ENCODE results near the gene PDSS2. TPM values are rescaled to one million over a fixed set of nuclear protein-coding genes. Genes with fewer than 3 reads are reported as not detected.

The PDSS2 gene
- total and polyA plus RNA-seq, 2 of the 4 experiments (the other 2 are of a cell fraction): 8.6 to 9.2 TPM

DNA sequence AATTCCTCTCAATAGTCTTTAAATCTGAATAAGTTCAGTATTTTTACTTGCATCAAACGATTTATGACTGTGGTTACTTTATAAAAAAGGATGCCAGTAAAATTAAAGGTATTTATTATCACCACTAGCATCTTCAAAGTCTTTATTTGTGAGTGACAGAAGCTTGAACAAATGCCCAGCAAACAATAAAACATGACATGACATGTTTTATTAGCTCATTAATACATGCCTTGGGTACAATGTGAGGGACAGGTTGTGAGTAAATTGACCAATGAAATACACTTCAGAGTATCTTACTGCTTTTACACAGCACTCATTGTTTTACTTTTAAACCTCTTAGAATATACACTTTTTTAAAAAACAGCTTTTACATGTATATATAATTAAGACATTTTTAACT, 230.6 kb downstream of the PDSS2 start:
- H3K9me1 ChIP-seq (ENCODE audit: insufficient read depth, low read length): no peaks in the 10 kb centered on the region
- DNase-seq (no peak), ATAC-seq (ENCODE audit: low read depth) (no peak)
- H2AK9ac ChIP-seq (replicated peaks; ENCODE audit: low read depth, low read length, poor library complexity): no peak overlapping the region
- H3K14ac ChIP-seq (replicated peaks; ENCODE audit: low read depth, low read length): no peak overlapping the region
- no peak overlapping the region for H2BK20ac ChIP-seq (ENCODE audit: low read depth, low read length)
- BruUV-seq (replicated peaks): no TSS peak
- intact Hi-C loops (cut with micrococcal nuclease) (no loop called here), dilution Hi-C loops (cut with HindIII; ENCODE audit: low sequenced_read_pairs, unreplicated experiment) (no loop called here), in situ Hi-C loops (cut with MboI; ENCODE audit: low sequenced_read_pairs) (no loop called here)
- H4K20me1 ChIP-seq (ENCODE audit: insufficient read depth, low read length): no peaks in the 10 kb centered on the region
- no peak overlapping the region for H3K56ac ChIP-seq (ENCODE audit: extremely low read depth, insufficient read depth, low read length)
- H2AFZ ChIP-seq (replicated peaks; ENCODE audit: low read length, poor library complexity): no peak overlapping the region
- no peaks in the 10 kb centered on the region for H3K9me3 ChIP-seq (ENCODE audit: control insufficient read depth, insufficient read depth, low read length)
- no CpG with 5 or more reads among the region's 1 CpG for WGBS, 2 experiments (ENCODE audit: extremely low coverage in 2 of 2, insufficient read length in 1 of 2)
- CTCF ChIA-PET: no interaction called here
- H3K79me1 ChIP-seq (ENCODE audit: low read depth in 1 of 2, low read length in 2 of 2): no peaks in the 10 kb centered on the region
- H2BK5ac ChIP-seq (ENCODE audit: low read depth, low read length, poor library complexity, severe bottlenecking): no peak overlapping the region
- H3K9ac ChIP-seq (ENCODE audit: low read depth, low read length): no peak overlapping the region
- H3K36me3 ChIP-seq (ENCODE audit: control insufficient read depth, insufficient read depth, low read length): peaks cover 1% of the 10 kb centered on the region; the same call in 1 of the 2 replicates
- H3K4ac ChIP-seq (ENCODE audit: low read depth, low read length): no peak overlapping the region
- H3K27ac ChIP-seq (ENCODE audit: insufficient read depth, low read length): no peak overlapping the region
- TF ChIP-seq MXI1 (IDR thresholded peaks at IDR 0.05; ENCODE audit: borderline replicate concordance, low read depth, low read length): no peak
- no peak for TF ChIP-seq BHLHE40 (IDR thresholded peaks at IDR 0.05; ENCODE audit: low read depth, low read length)
- TF ChIP-seq, protein P1, sequence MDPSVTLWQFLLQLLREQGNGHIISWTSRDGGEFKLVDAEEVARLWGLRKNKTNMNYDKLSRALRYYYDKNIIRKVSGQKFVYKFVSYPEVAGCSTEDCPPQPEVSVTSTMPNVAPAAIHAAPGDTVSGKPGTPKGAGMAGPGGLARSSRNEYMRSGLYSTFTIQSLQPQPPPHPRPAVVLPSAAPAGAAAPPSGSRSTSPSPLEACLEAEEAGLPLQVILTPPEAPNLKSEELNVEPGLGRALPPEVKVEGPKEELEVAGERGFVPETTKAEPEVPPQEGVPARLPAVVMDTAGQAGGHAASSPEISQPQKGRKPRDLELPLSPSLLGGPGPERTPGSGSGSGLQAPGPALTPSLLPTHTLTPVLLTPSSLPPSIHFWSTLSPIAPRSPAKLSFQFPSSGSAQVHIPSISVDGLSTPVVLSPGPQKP (IDR thresholded peaks at IDR 0.05; ENCODE audit: borderline replicate concordance, low read depth, low read length): no peak
- TF ChIP-seq RFX5 (IDR thresholded peaks at IDR 0.05; ENCODE audit: low read depth, low read length): no peak
- no peak for TF ChIP-seq FOS (IDR thresholded peaks at IDR 0.05; ENCODE audit: low read depth, low read length)
- no peak for TF ChIP-seq POLR2A (IDR thresholded peaks at IDR 0.05; ENCODE audit: low read depth, low read length)
- TF ChIP-seq, protein P2, sequence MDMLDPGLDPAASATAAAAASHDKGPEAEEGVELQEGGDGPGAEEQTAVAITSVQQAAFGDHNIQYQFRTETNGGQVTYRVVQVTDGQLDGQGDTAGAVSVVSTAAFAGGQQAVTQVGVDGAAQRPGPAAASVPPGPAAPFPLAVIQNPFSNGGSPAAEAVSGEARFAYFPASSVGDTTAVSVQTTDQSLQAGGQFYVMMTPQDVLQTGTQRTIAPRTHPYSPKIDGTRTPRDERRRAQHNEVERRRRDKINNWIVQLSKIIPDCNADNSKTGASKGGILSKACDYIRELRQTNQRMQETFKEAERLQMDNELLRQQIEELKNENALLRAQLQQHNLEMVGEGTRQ (IDR thresholded peaks at IDR 0.05; ENCODE audit: low read depth, low read length): no peak
- no peak for TF ChIP-seq MAFK (IDR thresholded peaks at IDR 0.05; ENCODE audit: low read depth, low read length)
- no peak for TF ChIP-seq CHD1 (IDR thresholded peaks at IDR 0.05; ENCODE audit: low read depth, low read length)
- no peak for TF ChIP-seq CTCF (conservative IDR thresholded peaks at IDR 0.05; ENCODE audit: low read depth, low read length)
- no peak for TF ChIP-seq MAZ (IDR thresholded peaks at IDR 0.05; ENCODE audit: borderline replicate concordance, low read depth, low read length)
- TF ChIP-seq RAD21 (IDR thresholded peaks at IDR 0.05; ENCODE audit: low read length): no peak
- TF ChIP-seq CEBPB (IDR thresholded peaks at IDR 0.05; ENCODE audit: low read depth, low read length): no peak
- no peak for TF ChIP-seq NFE2L2 (IDR thresholded peaks at IDR 0.05; ENCODE audit: low read depth, low read length)
- no peak for TF ChIP-seq SMC3 (IDR thresholded peaks at IDR 0.05; ENCODE audit: low read depth, low read length)
- TF ChIP-seq RCOR1 (IDR thresholded peaks at IDR 0.05; ENCODE audit: insufficient replicate concordance, low read length): no peak
- no peak overlapping the region for H2BK120ac ChIP-seq (ENCODE audit: low read depth, low read length)
- no peak overlapping the region for H4K5ac ChIP-seq (ENCODE audit: low read depth, low read length)
- no peak overlapping the region for H3K4me3 ChIP-seq (ENCODE audit: insufficient read depth, low read depth, low read length)
- H3K18ac ChIP-seq (ENCODE audit: low read depth, low read length): no peak overlapping the region
- H2BK15ac ChIP-seq (ENCODE audit: low read depth, low read length): no peak overlapping the region
- no peak overlapping the region for H4K8ac ChIP-seq (ENCODE audit: low read depth in 2 of 2, low read length in 2 of 2)
- no peak overlapping the region for H4K91ac ChIP-seq (ENCODE audit: insufficient read depth, low read depth, low read length)
- H3K23ac ChIP-seq (ENCODE audit: low read depth, low read length): no peak overlapping the region
- POLR2A ChIA-PET (ENCODE audit: unreplicated experiment): no interaction called here
- no peak overlapping the region for H3K4me2 ChIP-seq (ENCODE audit: low read depth, low read length)
- no peaks in the 10 kb centered on the region; the same call in 1 of the 2 replicates for H3K4me1 ChIP-seq (ENCODE audit: control insufficient read depth, insufficient read depth, low read length)
- no peaks in the 10 kb centered on the region for H3K27me3 ChIP-seq (ENCODE audit: control insufficient read depth, insufficient read depth, low read length)
- no peak overlapping the region for H2AK5ac ChIP-seq (ENCODE audit: low read depth, low read length)

Data from IMR-90 (cell line).